Esophagus muscularis mucosa (tissue), 4 donors: ENCODE measurements around the gene HIC1.

Source experiments
- CTCF ChIP-seq, 3 experiments: fragments of 200-600 bp in 2 of 3; fragments of 450-650 bp in 1 of 3; sonication (generic) in 2 of 3; IDR thresholded peaks; one replicate each; pipeline ENCODE4 v1.5.1; 2017 to 2019; ENCODE audit warnings: antibody characterized with exemption in 3 of 3, mild to moderate bottlenecking in 2 of 3, moderate library complexity in 1 of 3
- EP300 ChIP-seq: sonication (generic); formaldehyde crosslinking; IDR thresholded peaks from one replicate; pipeline ENCODE4 v1.6.1; 2017; ENCODE audit warnings: antibody characterized with exemption
- POLR2A ChIP-seq: fragments of 450-650 bp; IDR thresholded peaks from one replicate; pipeline ENCODE4 v1.6.1; 2017; ENCODE audit warnings: antibody characterized with exemption, moderate library complexity, mild to moderate bottlenecking, low read depth
- POLR2AphosphoS5 ChIP-seq, 2 donors: sonication (generic); formaldehyde crosslinking; IDR thresholded peaks; one replicate each; pipeline ENCODE4 v1.6.1; 2017; ENCODE audit warnings: antibody characterized with exemption in 2 of 2

- TF ChIP-seq POLR2A (no peak), CTCF (IDR thresholded peaks at IDR 0.05) (peak in 1 of 3 experiments; percentile 36), POLR2AphosphoS5 (IDR thresholded peaks at IDR 0.05) (peak; percentile 79 to 97), EP300 (no peak)
Measured at GRCh38 chr17:2029911-2030778, 24.8 kb upstream of the HIC1 start, which contains the start of gene DPH1.
